Endothelial cell of umbilical vein (primary cell): ENCODE data around the gene MED28. TPM values are rescaled to one million over a fixed set of nuclear protein-coding genes. Genes with fewer than 3 reads are reported as not detected.
A peak's percentile ranks its signal among the peaks of the same experiment; 100 is the strongest.

Source experiments
- BruUV-seq: library from RNA; stranded (reverse); fragments of 400-500 nt; replicated peaks from 2 replicates; lab custom pipeline; 2021; lab: Mats Ljungman, UMichigan
- CTCF ChIA-PET: fragments of 300-600, 350-600 bp; sonication (Branson Sonifier 250); formaldehyde crosslinking; loops from one replicate; lab custom pipeline; 2021; ENCODE audit warnings: antibody characterized with exemption, inconsistent platforms; lab: Charles Lee
- POLR2A ChIA-PET: fragments of 300-600, 350-600 bp; sonication (Branson Sonifier 250); formaldehyde crosslinking; loops from one replicate; lab custom pipeline; 2021; ENCODE audit warnings: antibody characterized with exemption, inconsistent platforms; lab: Charles Lee
- DNase-seq: peaks from one replicate; pipeline ENCODE4 v3.0.0-alpha.2; 2011; ENCODE audit warnings: low read depth, low spot score
- FAIRE-seq: peaks from 2 replicates; lab custom pipeline; 2011; peaks lifted over from hg19 to GRCh38; lab: Jason Lieb, UNC
- H2AFZ ChIP-seq: 2 replicates; pipeline ENCODE4 v1.6.0; 2012; ENCODE audit warnings: low read depth, low read length, control low read depth, inconsistent platforms
- H3K27ac ChIP-seq: 2 replicates; pipeline ENCODE4 v1.5.1; 2011; ENCODE audit warnings: low read depth, mild to moderate bottlenecking, control low read depth, low read length, moderate library complexity; ENCODE audit not compliant: insufficient read depth
- H3K27me3 ChIP-seq, 2 experiments: 2 replicates each; pipeline versions ENCODE4 v1.6.0 to v1.6.1; 2011; ENCODE audit warnings: low read length in 2 of 2, mixed read lengths in 1 of 2; ENCODE audit not compliant: control insufficient read depth in 2 of 2, insufficient read depth in 2 of 2
- H3K36me3 ChIP-seq, 2 experiments: 2 replicates in 1 of 2; 3 replicates in 1 of 2; pipeline ENCODE4 v1.5.1; 2011; ENCODE audit warnings: low read length in 2 of 2, mild to moderate bottlenecking in 1 of 2, moderate library complexity in 1 of 2; ENCODE audit not compliant: control insufficient read depth in 2 of 2, insufficient read depth in 2 of 2; ENCODE audit errors: extremely low read depth in 1 of 2
- H3K4me1 ChIP-seq: 3 replicates; pipeline ENCODE4 v1.5.1; 2011; ENCODE audit warnings: mild to moderate bottlenecking, low read length; ENCODE audit not compliant: control insufficient read depth, insufficient read depth; ENCODE audit errors: extremely low read depth
- H3K4me2 ChIP-seq: 2 replicates; pipeline ENCODE4 v1.6.1; 2011; ENCODE audit warnings: low read length, control low read depth, mixed read lengths; ENCODE audit not compliant: insufficient read depth
- H3K4me3 ChIP-seq, 3 experiments: fragments of 200-600 bp in 1 of 3; sonication (generic), shearing (Covaris generic) in 1 of 3; replicated peaks in 1 of 3; 2 replicates each; pipeline ENCODE4 v1.5.1; 2011 to 2016; ENCODE audit warnings: control low read depth in 3 of 3, low read length in 3 of 3, mild to moderate bottlenecking in 2 of 3, inconsistent platforms in 1 of 3, low read depth in 1 of 3, moderate library complexity in 1 of 3; ENCODE audit not compliant: insufficient read depth in 1 of 3
- H3K79me2 ChIP-seq: 2 replicates; pipeline ENCODE4 v1.6.0; 2012; ENCODE audit warnings: low read length, inconsistent platforms; ENCODE audit not compliant: control insufficient read depth, insufficient read depth
- H3K9ac ChIP-seq: replicated peaks from 2 replicates; pipeline ENCODE3; 2011; ENCODE audit warnings: low read length, control low read depth; ENCODE audit not compliant: insufficient read depth; ENCODE audit errors: extremely low read depth
- H3K9me1 ChIP-seq: replicated peaks from 3 replicates; pipeline ENCODE4 v1.6.0; 2011; ENCODE audit warnings: mild to moderate bottlenecking, low read length; ENCODE audit not compliant: control insufficient read depth, insufficient read depth; ENCODE audit errors: extremely low read depth
- H3K9me3 ChIP-seq: replicated peaks from 2 replicates; pipeline ENCODE4 v1.5.1; 2012; ENCODE audit warnings: low read length, inconsistent platforms; ENCODE audit not compliant: control insufficient read depth, insufficient read depth
- H4K20me1 ChIP-seq: replicated peaks from 2 replicates; pipeline ENCODE3; 2011; ENCODE audit warnings: mild to moderate bottlenecking, low read length; ENCODE audit not compliant: control insufficient read depth, insufficient read depth; ENCODE audit errors: extremely low read depth
- CTCF ChIP-seq, 2 donors: IDR thresholded peaks; 1 replicate in 1 of 2; 2 replicates in 1 of 2; pipeline ENCODE4 v1.5.1; 2011; ENCODE audit warnings: low read length in 2 of 2, mild to moderate bottlenecking in 2 of 2, moderate library complexity in 2 of 2, control low read depth in 1 of 2, inconsistent platforms in 1 of 2, low read depth in 1 of 2; ENCODE audit not compliant: insufficient read depth in 1 of 2; ENCODE audit errors: extremely low read depth in 1 of 2
- FOS ChIP-seq: IDR thresholded peaks from 2 replicates; pipeline ENCODE4 v1.6.1; 2011; ENCODE audit warnings: mild to moderate bottlenecking, low read length, moderate library complexity, borderline replicate concordance; ENCODE audit not compliant: insufficient read depth
- MAX ChIP-seq: IDR thresholded peaks from 2 replicates; pipeline ENCODE4 v1.6.1; 2011; ENCODE audit not compliant: insufficient read depth, insufficient read length
- POLR2A ChIP-seq: IDR thresholded peaks from 2 replicates; pipeline ENCODE4 v1.6.1; 2012; ENCODE audit warnings: low read depth, mild to moderate bottlenecking, control low read depth, low read length
- POLR2AphosphoS5 ChIP-seq: IDR thresholded peaks from 2 replicates; pipeline ENCODE4 v1.6.1; 2012; ENCODE audit warnings: low read depth, mild to moderate bottlenecking, control low read depth, low read length, moderate library complexity; ENCODE audit not compliant: insufficient read depth
- dilution Hi-C: fragments of 300-500 bp; cut with MboI; formaldehyde crosslinking; loops from one replicate; pipeline ENCODE4 v1.15.0; 2019; ENCODE audit warnings: low sequenced_read_pairs; ENCODE audit not compliant: extremely low pct_ligation_motif_present
- intact Hi-C: fragments of 100-400 bp; cut with micrococcal nuclease; formaldehyde crosslinking; loops from one replicate; pipeline ENCODE4 v1.10.0; 2022
- polyA plus RNA-seq, 4 experiments: library from polyadenylated mRNA; depleted of rRNA in 3 of 4; stranded (reverse) in 3 of 4; unstranded in 1 of 4; fragments of >200 nt; gene quantifications; 2 replicates each; pipeline versions ENCODE4 v1.2.1 to v1.2.3, GENCODE V29; 2011 to 2012; ENCODE audit warnings: missing spikeins in 1 of 4
- total RNA-seq: library from RNA; stranded (reverse); gene quantifications from 2 replicates; pipeline ENCODE4 v1.2.3, GENCODE V29; 2021

MED28 gene
- total and polyA plus RNA-seq, 2 donors (not counting 3 experiments of a cell fraction or from before 2014, with no cell fraction given), result 10.0 to 49.1 TPM

DNA sequence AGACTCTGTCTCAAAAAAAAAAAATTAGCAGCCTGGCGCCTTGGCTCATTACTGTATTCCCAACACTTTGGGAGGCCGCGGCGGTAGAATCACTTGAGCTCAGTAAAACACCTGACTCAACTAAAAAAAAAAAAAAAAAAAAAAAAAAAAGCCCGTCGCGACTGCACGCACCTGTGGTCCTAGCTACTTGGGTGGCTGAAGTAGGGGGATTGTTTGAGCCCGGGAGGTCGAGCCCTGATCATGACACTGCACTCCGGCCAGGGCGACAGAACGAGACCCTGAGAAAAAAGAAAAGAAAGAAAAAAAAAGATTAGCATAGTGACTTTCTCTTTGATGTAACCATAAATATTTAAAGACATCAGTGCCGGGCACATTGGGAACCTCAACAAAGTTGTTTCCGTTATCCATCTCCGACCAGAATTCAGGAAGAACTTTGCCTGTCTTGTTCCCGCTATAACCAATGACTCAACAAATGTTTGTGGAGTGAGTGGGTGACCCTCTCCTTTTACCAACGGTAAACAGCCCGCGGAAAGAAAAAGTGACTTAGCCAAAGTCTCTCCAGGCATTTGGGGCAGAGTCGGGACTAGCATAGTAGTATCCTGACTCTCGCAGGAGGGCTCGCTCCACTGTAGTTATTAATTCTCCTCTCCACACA is 553 bp upstream of the MED28 start:
- Histone ChIP-seq H2AFZ (peak overlapping the region; percentile 82), H3K27me3 (no peaks in the 10 kb centered on the region), H3K9me1 (no peaks in the 10 kb centered on the region), H3K36me3 (peaks cover 2 to 8% of the 10 kb centered on the region in 2 experiments), H3K9ac (peak overlapping the region; percentile 98), H3K4me2 (peak overlapping the region; percentile 85), H3K4me1 (peaks cover 14% of the 10 kb centered on the region), H3K79me2 (peaks cover 43% of the 10 kb centered on the region), H3K27ac (peak overlapping the region; percentile 82), H3K4me3 (peak overlapping the region; percentile 72 to 100 (median 92)), H4K20me1 (no peaks in the 10 kb centered on the region), H3K9me3 (no peaks in the 10 kb centered on the region)
- no peak for DNase-seq
- TF ChIP-seq POLR2AphosphoS5 (no peak), FOS (peak; percentile 29)
- intact Hi-C loops, result loop anchor here (1.0 to 10.0 kb wide), 7 partner anchors 23 to 411 kb away; partner anchors contain the start of genes DCAF16, LAP3, LCORL and NCAPG
- ChIA-PET CTCF (interaction anchor here (0.8 to 3.7 kb wide), 8 partner anchors 9 to 954 kb away, joined by 3 to 18 read pairs (median 4); partner anchors contain the start of gene LAP3), POLR2A (interaction anchor here (0.7 to 1.2 kb wide), 2 partner anchors 29 to 783 kb away, joined by 3 to 4 read pairs; no protein-coding TSS in a partner anchor)
- dilution Hi-C loops, result no loop called here
- TSS peak; percentile 86 for BruUV-seq
- no peak for FAIRE-seq

- intact Hi-C loops (loop anchor here (10.0 kb wide), 1 partner anchor 409 kb away; the partner anchor contains the start of gene LCORL), dilution Hi-C loops (no loop called here)
- peaks cover 18% of the 10 kb centered on the region for H3K4me1 ChIP-seq
- H4K20me1 ChIP-seq, result no peaks in the 10 kb centered on the region
- H3K27ac ChIP-seq, result no peak overlapping the region
- CTCF ChIA-PET, result interaction anchor here (1.3 to 1.6 kb wide), 2 partner anchors 20 to 67 kb away, joined by 5 read pairs; no protein-coding TSS in a partner anchor
- TF ChIP-seq MAX (no peak), POLR2A (no peak), CTCF (IDR thresholded peaks at IDR 0.05; ENCODE audit: extremely low read depth in 1 of 2, insufficient read depth in 1 of 2, low read depth in 1 of 2, low read length in 2 of 2) (no peak)
- H3K79me2 ChIP-seq, result peaks cover 60% of the 10 kb centered on the region
- FAIRE-seq, result no peak
- H3K36me3 ChIP-seq, result peaks cover 9 to 14% of the 10 kb centered on the region in 2 experiments
- H3K4me2 ChIP-seq, result peak overlapping the region; percentile 38
- H3K9ac ChIP-seq, result no peak overlapping the region
- no TSS peak for BruUV-seq
- DNase-seq, result no peak
- H3K4me3 ChIP-seq, result no peak overlapping the region
- H3K9me1 ChIP-seq, result no peaks in the 10 kb centered on the region
- H2AFZ ChIP-seq, result no peak overlapping the region
- no peaks in the 10 kb centered on the region for H3K27me3 ChIP-seq
- POLR2A ChIA-PET, result no interaction called here
- no peaks in the 10 kb centered on the region for H3K9me3 ChIP-seq
Observed at GRCh38 chr4:17616283-17616682, 1.8 kb downstream of the MED28 start.
